ENCODE measurements around the gene AP4M1.

- TF ChIP-seq, protein P1, sequence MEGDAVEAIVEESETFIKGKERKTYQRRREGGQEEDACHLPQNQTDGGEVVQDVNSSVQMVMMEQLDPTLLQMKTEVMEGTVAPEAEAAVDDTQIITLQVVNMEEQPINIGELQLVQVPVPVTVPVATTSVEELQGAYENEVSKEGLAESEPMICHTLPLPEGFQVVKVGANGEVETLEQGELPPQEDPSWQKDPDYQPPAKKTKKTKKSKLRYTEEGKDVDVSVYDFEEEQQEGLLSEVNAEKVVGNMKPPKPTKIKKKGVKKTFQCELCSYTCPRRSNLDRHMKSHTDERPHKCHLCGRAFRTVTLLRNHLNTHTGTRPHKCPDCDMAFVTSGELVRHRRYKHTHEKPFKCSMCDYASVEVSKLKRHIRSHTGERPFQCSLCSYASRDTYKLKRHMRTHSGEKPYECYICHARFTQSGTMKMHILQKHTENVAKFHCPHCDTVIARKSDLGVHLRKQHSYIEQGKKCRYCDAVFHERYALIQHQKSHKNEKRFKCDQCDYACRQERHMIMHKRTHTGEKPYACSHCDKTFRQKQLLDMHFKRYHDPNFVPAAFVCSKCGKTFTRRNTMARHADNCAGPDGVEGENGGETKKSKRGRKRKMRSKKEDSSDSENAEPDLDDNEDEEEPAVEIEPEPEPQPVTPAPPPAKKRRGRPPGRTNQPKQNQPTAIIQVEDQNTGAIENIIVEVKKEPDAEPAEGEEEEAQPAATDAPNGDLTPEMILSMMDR (IDR thresholded peaks at IDR 0.05; ENCODE audit: poor library complexity, severe bottlenecking) = no peak
- TF ChIP-seq TAF1 (IDR thresholded peaks at IDR 0.05; ENCODE audit: low read depth) (no peak), EZH2 (IDR thresholded peaks at IDR 0.05; ENCODE audit: borderline replicate concordance, insufficient read depth, low read length, poor library complexity, severe bottlenecking) (no peak), REST (IDR thresholded peaks at IDR 0.05; ENCODE audit: borderline replicate concordance) (no peak)
Observed at GRCh38 chr7:100093054-100093453, 8.4 kb upstream of the AP4M1 start.
